Neural progenitor cell (in vitro differentiated cells): ENCODE results near the gene CTNNA3. TPM values are rescaled to one million over a fixed set of nuclear protein-coding genes. Genes with fewer than 3 reads are reported as not detected.

Experiments used
- DNase-seq: peaks from one replicate; pipeline ENCODE4 v3.0.0-alpha.2; 2016; ENCODE audit warnings: low spot score
- H2AFZ ChIP-seq: fragments of 200-600 bp; sonication (generic); replicated peaks from 2 replicates; pipeline ENCODE4 v1.6.1; 2016; ENCODE audit warnings: antibody characterized with exemption
- H3F3A ChIP-seq: fragments of 200-600 bp; sonication (generic); 2 replicates; pipeline ENCODE4 v1.6.1; 2016; ENCODE audit warnings: antibody characterized with exemption, low read depth
- H3K27ac ChIP-seq: fragments of 200-600 bp; sonication (generic); 2 replicates; pipeline ENCODE4 v1.5.1; 2016; ENCODE audit warnings: mild to moderate bottlenecking
- H3K27me3 ChIP-seq: fragments of 200-600 bp; sonication (generic); 2 replicates; pipeline ENCODE4 v1.6.1; 2016; ENCODE audit warnings: mild to moderate bottlenecking, moderate library complexity
- H3K36me3 ChIP-seq: fragments of 200-600 bp; sonication (generic); 2 replicates; pipeline ENCODE4 v1.5.1; 2016
- H3K4me1 ChIP-seq: fragments of 200-600 bp; sonication (generic); 2 replicates; pipeline ENCODE4 v1.6.1; 2016; ENCODE audit warnings: mixed run types
- H3K4me2 ChIP-seq: fragments of 200-600 bp; sonication (generic); 2 replicates; pipeline ENCODE4 v1.6.1; 2016
- H3K4me3 ChIP-seq: fragments of 200-600 bp; sonication (generic); 2 replicates; pipeline ENCODE4 v1.5.1; 2016
- H3K79me2 ChIP-seq: fragments of 200-600 bp; sonication (generic); 2 replicates; pipeline ENCODE4 v1.6.1; 2016; ENCODE audit warnings: low read depth
- H3K9ac ChIP-seq: fragments of 200-600 bp; sonication (generic); 2 replicates; pipeline ENCODE4 v1.6.1; 2016
- H3K9me3 ChIP-seq: fragments of 200-600 bp; sonication (generic); 2 replicates; pipeline ENCODE4 v1.5.1; 2016; ENCODE audit warnings: low read depth
- H4K20me1 ChIP-seq: fragments of 200-600 bp; sonication (generic); 2 replicates; pipeline ENCODE4 v1.6.1; 2016; ENCODE audit warnings: low read depth
- H3K27ac Mint-ChIP-seq: 3 replicates; pipeline ENCODE4 v1.8.0; 2021; ENCODE audit warnings: mixed read lengths
- H3K27me3 Mint-ChIP-seq: 2 replicates; pipeline ENCODE4 v1.8.0; 2022; ENCODE audit warnings: low read depth, mild to moderate bottlenecking, inconsistent platforms, moderate library complexity, mixed read lengths; ENCODE audit not compliant: insufficient read depth
- H3K36me3 Mint-ChIP-seq: 3 replicates; pipeline ENCODE4 v1.8.0; 2021; ENCODE audit warnings: mixed read lengths
- H3K4me1 Mint-ChIP-seq: 3 replicates; pipeline ENCODE4 v1.8.0; 2021; ENCODE audit warnings: mixed read lengths
- H3K4me3 Mint-ChIP-seq: 3 replicates; pipeline ENCODE4 v1.8.0; 2021; ENCODE audit warnings: mild to moderate bottlenecking, moderate library complexity, mixed read lengths
- H3K9me3 Mint-ChIP-seq: 3 replicates; pipeline ENCODE4 v1.8.0; 2020; ENCODE audit warnings: mixed read lengths
- CTCF ChIP-seq: fragments of 200-600 bp; sonication (generic); IDR thresholded peaks from 2 replicates; pipeline ENCODE4 v1.5.1; 2017; ENCODE audit warnings: antibody characterized with exemption, mild to moderate bottlenecking
- EZH2 ChIP-seq: fragments of 200-600 bp; sonication (generic); IDR thresholded peaks from 2 replicates; pipeline ENCODE4 v1.6.1; 2017; ENCODE audit warnings: antibody characterized with exemption, mild to moderate bottlenecking, moderate library complexity
- EZH2phosphoT487 ChIP-seq: fragments of 200-600 bp; sonication (generic); IDR thresholded peaks from 2 replicates; pipeline ENCODE4 v1.6.1; 2017; ENCODE audit warnings: antibody characterized with exemption
- total RNA-seq: library from RNA; depleted of rRNA; stranded (reverse); fragments of >200 nt; gene quantifications from 2 replicates; pipeline ENCODE4 v1.2.3, GENCODE V29; 2015; ENCODE audit warnings: low replicate concordance

The CTNNA3 gene
- total RNA-seq, 1 donor from 2014 or later = 12.9 TPM

- peaks cover 3% of the 10 kb centered on the region for H3K4me1 Mint-ChIP-seq
Measured at GRCh38 chr10:66782144-66782543, 913.9 kb downstream of the CTNNA3 start.

GRCh38 chr10:66780796-66781195, 915.2 kb downstream of the CTNNA3 start:
- H3K79me2 ChIP-seq = no peaks in the 10 kb centered on the region
- Mint-ChIP-seq H3K9me3 (no peaks in the 10 kb centered on the region), H3K36me3 (no peaks in the 10 kb centered on the region), H3K4me1 (peaks cover 3% of the 10 kb centered on the region), H3K27me3 (no peaks in the 10 kb centered on the region), H3K4me3 (no peak overlapping the region), H3K27ac (no peak overlapping the region)
- H2AFZ ChIP-seq = no peak overlapping the region
- H4K20me1 ChIP-seq = no peaks in the 10 kb centered on the region
- H3K9me3 ChIP-seq = no peaks in the 10 kb centered on the region
- no peak overlapping the region for H3K27ac ChIP-seq
- H3K4me1 ChIP-seq = no peaks in the 10 kb centered on the region
- no peak overlapping the region for H3K4me3 ChIP-seq
- H3K36me3 ChIP-seq = no peaks in the 10 kb centered on the region
- no peaks in the 10 kb centered on the region for H3F3A ChIP-seq
- H3K27me3 ChIP-seq = no peaks in the 10 kb centered on the region
- H3K9ac ChIP-seq = no peak overlapping the region
- no peak for TF ChIP-seq EZH2phosphoT487
- no peak for TF ChIP-seq EZH2
- TF ChIP-seq CTCF = no peak
- no peak overlapping the region for H3K4me2 ChIP-seq
- DNase-seq = no peak

More at GRCh38 chr10:66782144-66782543, 913.9 kb downstream of the CTNNA3 start:
- no peaks in the 10 kb centered on the region for H3K9me3 Mint-ChIP-seq
- Histone ChIP-seq H3K27ac (no peak overlapping the region), H3K36me3 (no peaks in the 10 kb centered on the region), H3K9ac (no peak overlapping the region), H3K79me2 (no peaks in the 10 kb centered on the region), H3K4me3 (no peak overlapping the region), H4K20me1 (no peaks in the 10 kb centered on the region), H3F3A (no peaks in the 10 kb centered on the region), H3K9me3 (no peaks in the 10 kb centered on the region), H2AFZ (no peak overlapping the region), H3K27me3 (no peaks in the 10 kb centered on the region), H3K4me2 (no peak overlapping the region), H3K4me1 (no peaks in the 10 kb centered on the region)
- no peaks in the 10 kb centered on the region for H3K36me3 Mint-ChIP-seq
- H3K4me3 Mint-ChIP-seq = no peak overlapping the region
- no peak overlapping the region for H3K27ac Mint-ChIP-seq
- no peaks in the 10 kb centered on the region for H3K27me3 Mint-ChIP-seq
- TF ChIP-seq CTCF = no peak
- no peak for TF ChIP-seq EZH2phosphoT487
- DNase-seq = no peak

- Histone ChIP-seq H3F3A (no peaks in the 10 kb centered on the region), H3K36me3 (no peaks in the 10 kb centered on the region), H3K4me2 (no peak overlapping the region), H4K20me1 (no peaks in the 10 kb centered on the region), H3K9ac (no peak overlapping the region), H3K27ac (no peak overlapping the region), H3K4me3 (no peak overlapping the region), H2AFZ (no peak overlapping the region), H3K79me2 (no peaks in the 10 kb centered on the region), H3K4me1 (no peaks in the 10 kb centered on the region), H3K9me3 (no peaks in the 10 kb centered on the region), H3K27me3 (no peaks in the 10 kb centered on the region)
- Mint-ChIP-seq H3K36me3 (no peaks in the 10 kb centered on the region), H3K4me3 (no peak overlapping the region), H3K4me1 (peaks cover 3% of the 10 kb centered on the region), H3K9me3 (no peaks in the 10 kb centered on the region), H3K27me3 (no peaks in the 10 kb centered on the region), H3K27ac (no peak overlapping the region)
- DNase-seq = no peak
- TF ChIP-seq CTCF = no peak
- no peak for TF ChIP-seq EZH2
- no peak for TF ChIP-seq EZH2phosphoT487
Measured at GRCh38 chr10:66778351-66778750, 917.6 kb downstream of the CTNNA3 start.
